HG03432 (cell line): ENCODE data around the gene ZNF300.
"Not testable (repeated sequence)": the region's sequence is repeated elsewhere in the genome, so short reads cannot be mapped to it uniquely, and the experiment has no call there.

Source experiments
- ATAC-seq: cut with Tn5 transposase; IDR thresholded peaks from one replicate; pipeline ENCODE4 v1.9.1; 2021; ENCODE audit warnings: mild to moderate bottlenecking, moderate library complexity; ENCODE audit not compliant: unreplicated experiment

Gene ZNF300

DNA sequence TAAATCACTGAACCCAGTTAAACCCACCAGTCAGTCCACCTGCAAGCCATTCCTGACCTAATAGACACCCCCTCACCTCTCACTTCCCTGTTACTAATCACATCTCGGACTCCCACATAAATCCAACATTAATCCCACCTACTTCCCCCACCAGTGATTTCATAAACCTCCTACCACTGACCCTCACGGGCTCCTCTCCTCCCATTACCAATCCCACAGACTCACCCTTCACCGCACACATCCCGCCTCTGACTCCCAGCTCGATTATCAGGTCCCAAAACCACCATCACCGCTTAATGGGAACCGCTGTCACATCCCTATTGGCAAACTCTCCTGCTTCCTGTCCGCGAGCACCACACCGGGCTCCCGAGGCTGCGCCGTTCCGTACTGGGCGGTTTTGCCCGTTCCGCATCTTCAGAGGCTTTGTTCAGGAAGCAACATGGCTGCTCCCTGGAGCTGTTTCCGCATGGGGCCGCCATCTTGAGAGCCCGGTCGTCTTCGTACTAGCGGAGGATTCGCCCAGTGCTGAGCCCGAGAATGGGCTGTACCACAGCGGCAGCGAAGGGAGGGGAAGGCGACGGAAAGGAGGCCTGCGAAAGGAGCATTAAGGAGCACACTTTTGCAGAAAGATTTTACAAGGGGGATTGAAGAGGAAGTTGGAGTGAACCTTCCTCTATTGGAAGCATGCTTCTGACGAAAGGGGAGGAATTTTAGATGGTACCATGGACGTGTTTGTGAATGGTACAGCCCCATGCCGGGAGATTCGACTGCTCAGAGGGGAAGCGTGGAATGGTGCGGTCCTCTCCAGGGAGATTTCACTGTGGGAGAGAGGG is at the start of gene ZNF300:
Gene ZNF300 (minus strand): TSS at position 502 of the 833 bp plus-strand sequence. CDS start 1,825 bp downstream, outside the sequence.
- ATAC-seq = no peak

DNA sequence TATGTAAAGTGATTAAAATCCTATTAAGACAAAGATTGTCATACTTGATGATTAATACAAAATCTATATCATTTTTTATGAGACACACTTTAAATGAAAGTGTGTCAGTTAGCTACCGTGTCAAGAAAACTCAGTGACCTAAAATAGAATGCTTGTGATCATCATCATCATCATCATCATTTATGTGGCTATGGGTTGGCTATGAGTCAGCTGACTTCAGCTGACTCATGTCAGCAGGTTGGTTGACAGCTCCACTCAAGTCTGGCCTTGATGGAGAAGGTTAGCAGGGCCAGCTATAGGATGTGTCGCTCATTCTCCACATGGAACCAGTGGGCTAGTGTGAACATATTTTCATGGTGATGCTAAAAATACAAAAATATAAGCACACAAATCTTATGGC is 43.8 kb upstream of the ZNF300 start:
- no peak for ATAC-seq

DNA sequence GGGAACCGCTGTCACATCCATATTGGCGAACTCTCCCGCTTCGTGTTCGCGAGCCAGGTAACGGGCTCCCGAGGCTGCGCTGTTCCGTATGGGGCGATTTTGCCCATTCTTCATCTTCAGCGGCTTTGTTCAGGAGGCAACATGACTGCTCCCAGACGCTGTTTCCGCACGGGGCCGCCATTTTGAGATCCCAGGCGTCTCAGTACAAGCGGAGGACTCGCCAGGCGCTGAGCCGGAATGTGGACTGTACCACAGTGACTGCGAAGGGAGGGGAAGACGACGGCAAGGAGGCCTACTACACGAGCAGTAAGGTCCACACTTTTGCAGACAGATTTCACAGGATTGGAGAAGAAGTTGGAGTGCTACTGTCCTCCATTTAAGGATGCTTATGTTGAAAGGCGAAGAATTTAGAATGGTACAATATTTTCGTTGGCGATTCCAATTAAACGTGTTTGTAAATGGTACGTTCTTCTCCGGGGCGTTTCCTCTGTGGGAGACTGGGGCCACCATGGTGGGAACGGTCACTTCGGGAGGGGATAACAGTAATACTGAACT is 41.6 kb upstream of the ZNF300 start:
- ATAC-seq = no peak

DNA sequence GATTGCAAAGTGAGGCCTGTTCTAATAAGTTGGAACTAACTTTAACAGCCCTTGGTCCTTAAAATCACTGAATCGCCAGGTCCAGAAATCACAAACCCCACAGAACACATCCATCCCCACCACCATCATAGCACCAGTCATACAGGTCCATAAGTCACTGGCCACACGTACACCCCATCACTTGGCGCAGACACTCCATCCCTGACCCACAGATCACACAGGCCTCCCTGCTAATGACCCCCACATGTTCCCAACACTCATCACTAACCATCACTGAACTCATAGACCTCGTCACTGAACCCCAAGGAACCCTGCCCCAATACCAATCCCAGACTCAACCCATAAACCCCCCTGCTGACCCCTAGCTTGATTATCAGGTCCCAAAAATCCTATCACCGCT is 41.2 kb upstream of the ZNF300 start:
- ATAC-seq = no peak

DNA sequence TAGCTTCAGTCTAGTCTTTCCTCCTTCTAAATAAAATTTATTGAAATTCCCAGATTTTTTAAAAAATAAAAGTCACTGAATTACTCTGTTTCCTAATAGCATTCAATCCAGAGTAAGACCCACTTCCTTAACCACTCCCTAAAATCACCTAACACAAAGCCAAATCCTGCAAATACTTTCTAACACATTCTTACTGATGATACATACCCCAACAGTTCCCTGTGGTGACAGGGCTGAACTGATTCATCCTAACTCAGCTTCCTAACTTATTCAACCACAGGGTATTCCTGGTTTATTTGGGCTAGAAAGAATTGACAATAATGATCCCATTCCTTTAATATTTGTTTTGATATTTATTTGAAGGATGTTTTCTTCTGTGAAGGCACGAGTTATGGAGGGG is 40.7 kb upstream of the ZNF300 start:
- no peak for ATAC-seq

DNA sequence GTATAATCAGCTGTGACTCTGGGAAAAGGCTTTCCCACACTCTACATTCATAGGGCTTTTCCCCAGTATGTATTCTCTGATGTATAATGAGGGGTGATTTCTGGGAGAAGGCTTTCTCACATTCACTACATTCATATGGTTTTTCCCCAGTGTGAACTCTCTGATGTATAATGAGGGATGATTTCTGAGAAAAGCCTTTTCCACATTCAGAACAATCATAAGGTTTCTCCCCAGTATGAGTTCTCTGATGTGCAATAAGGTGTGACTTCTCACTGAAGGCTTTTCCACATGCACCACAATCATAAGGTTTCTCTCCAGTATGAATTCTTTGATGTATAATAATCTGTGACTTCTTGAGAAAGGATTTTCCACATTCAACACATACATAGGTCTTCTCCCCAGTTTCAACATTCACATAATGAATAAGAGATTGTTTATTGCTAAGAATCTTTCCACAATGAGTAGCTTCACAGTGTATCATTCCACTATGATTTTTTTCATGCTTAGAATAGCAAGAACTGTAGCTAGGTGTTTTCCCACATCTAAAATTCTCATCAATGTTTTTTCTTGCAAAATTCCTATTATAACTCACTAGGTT is 26.7 kb upstream of the ZNF300 start:
- ATAC-seq = no peak

DNA sequence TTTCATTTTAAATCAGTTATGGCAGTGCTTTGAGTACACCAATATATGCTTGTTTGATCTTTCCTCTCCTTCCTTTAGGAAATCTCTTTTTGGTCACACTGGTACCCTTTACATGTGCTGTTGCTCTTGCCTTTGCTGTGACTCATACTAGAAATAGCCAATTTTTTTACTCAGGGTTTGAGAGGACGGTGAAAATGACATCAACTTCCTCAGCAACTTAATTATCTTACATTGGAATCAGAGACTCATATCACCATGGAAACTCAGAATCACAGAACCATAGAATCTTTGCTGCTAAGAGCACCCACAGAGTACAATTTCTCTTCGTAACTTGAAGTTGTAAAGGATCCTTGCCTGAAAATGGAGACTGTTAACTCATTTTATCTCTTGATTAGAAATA is 13.8 kb upstream of the ZNF300 start:
- no peak for ATAC-seq

DNA sequence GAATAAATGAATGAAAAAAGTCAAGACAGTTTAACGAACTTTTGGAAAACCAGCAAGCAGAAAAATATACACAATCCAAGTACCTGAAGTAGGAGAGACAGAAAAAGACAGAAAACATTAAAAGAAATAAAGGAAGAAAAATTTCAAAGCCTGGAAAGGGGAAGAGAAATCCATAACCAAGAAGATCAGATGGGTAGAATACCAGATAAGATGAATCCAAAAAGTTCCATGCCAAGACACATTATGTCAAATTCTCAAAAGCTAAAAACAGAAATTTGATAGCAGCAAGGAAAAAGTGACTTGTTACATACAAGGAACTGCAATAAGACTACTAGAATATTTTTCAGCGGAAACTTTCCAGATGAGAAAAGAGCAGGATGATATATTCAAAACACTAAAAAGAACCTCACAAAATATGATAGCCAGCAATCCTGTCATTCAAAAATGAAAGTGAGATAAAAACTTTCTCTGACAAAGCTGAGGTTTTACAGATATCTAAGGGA is 7.6 kb upstream of the ZNF300 start:
- no peak for ATAC-seq

DNA sequence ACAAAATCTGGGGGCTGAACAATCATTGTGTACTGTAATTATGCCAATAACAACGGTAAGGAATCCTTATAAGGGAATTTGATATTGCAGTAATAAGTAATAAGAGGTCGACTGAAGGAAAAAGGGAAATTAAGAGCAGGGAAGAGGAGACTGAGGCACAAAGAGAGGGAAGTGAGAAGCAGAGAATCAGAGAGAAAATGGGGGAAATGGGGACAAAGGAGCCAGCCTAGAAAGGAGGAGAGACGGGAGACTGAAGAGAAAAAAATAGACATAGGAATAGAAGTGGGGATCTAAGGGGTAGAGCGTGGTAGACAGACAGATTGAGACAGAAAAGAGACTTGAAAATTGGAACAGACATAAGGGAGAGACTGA is 518 bp upstream of the ZNF300 start:
- no peak for ATAC-seq

DNA sequence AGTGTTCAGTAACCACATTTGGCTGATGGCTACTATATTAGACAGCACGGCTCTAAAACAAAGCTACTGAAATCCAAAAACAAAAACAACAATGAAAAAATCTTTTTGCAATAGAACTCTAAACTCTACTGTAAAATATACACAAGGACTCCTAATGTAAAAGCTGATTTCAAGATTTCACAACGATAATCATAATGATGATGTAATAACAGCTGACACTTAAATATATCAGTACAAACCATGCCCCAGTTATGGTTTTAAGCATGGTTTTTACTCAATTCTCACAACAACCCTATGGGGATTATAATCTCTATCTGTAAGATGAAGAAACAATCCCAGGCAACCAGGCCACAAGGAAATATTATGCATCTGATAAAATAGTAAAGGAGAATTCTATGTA is 3.3 kb downstream of the ZNF300 start:
- ATAC-seq = no peak

DNA sequence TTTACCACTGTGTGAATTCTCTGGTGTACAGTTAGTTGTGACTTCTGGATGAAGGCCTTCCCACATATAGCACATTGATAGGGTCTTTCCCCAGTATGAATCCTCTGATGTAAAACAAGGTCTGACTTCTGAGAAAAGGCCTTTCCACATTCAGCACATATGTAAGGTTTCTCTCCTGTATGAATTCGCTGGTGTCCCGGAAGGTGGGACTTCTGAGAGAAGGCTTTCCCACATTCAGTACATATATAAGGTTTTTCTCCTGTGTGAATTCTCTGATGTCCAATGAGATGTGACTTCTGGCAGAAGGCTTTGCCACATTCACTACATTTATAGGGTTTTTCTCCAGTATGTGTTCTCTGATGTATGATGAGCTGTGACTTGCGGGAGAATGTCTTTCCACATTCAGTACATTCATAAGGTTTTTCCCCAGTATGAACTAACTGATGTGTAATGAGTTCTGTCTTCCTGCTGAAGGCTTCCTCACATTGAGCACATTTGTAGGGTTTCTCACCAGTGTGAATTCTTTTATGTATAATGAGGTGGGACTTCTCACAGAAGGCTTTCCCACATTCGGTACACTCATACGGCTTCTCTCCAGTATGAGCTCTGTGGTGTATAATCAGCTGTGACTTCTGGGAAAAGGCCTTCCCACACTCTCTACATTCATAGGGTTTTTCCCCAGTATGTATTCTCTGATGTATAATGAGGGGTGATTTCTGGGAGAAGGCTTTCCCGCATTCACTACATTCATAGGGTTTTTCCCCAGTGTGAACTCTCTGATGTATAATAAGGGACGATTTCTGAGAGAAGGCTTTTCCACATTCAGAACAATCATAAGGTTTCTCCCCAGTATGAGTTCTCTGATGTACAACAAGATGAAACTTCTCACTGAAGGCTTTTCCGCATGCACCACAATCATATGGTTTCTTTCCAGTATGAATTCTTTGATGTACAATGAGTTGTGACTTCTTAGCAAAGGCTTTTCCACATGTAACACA is 9.1 kb downstream of the ZNF300 start:
- ATAC-seq = no peak

DNA sequence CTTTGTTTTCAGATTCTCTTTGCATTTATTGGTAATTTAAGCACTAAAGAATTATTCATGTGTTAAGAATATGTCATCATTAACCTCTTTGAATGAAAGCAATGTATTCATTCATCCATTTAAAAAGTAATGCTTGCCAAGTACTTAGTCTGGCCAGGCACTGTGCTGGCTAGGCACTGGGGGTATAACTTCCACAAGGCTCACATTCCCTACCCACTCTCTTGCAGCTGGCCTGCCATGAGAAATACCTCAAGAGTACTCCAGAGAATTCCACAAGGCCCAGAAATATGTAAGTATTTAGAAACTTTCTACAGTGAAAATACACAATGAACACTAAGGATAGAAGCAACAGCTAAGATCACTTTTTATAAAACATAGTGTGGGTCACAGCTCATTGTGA is 25.4 kb downstream of the ZNF300 start:
- ATAC-seq = no peak

DNA sequence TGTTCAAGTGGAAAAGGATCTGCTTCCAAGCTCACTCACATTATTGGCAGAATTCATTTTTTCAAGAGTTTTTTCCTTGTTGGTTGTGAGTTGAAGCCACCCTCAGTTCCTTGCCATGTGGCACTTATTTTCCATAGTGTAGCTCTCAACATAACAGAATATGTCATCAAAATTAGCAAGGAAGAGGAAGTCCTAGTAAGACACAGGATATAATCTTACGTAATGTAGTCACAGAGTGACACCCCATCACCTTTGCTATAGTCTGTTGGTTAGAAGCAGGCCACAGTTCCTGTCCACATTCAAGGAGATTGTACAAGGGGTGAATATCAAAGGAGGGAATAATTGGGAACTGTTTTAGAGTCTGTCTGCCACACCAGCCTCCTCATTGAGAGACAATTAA is 42.7 kb downstream of the ZNF300 start:
- ATAC-seq = no peak

DNA sequence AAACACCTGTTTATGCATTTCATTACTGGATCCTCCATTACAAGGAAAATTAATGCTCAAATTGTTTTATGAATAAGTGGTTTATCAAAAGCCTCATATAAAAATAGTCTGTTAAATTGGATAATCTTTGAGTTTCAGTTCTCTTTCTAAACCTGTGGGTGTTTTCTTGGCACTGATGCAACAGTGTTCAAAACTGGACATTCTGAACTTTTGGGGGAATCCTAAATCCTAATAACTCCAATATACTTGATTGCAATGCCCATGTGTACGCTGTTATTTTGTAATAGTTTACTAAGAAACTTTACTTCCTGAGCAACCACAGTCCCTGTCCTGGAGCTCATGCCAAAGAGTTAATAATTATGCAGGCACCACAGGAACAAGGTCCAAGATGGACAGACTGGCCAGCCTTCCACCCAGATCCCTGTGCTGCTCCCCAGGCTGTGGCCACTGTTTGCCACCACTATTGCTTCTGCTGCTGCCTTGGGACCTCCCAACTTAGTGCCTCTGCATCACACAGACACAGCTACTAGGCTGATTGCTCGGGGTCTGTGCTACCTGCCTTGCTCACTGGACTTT is 44.4 kb downstream of the ZNF300 start:
- ATAC-seq = no peak

DNA sequence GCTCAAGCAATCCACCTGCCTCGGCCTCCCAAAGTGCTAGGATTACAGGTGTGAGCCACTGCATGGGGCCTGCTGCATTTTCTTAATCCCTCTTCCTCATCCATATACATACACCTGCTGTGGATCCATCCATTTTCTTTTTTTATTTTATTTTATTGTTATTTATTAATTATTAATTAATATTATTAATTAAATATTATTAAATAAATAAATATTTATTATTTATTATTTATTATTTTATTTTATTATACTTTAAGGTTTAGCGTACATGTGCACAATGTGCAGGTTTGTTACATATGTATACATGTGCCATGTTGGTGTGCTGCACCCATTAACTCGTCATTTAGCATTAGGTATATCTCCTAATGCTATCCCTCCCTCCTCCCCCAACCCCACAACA is 48.1 kb downstream of the ZNF300 start:
- ATAC-seq = not testable (repeated sequence)

DNA sequence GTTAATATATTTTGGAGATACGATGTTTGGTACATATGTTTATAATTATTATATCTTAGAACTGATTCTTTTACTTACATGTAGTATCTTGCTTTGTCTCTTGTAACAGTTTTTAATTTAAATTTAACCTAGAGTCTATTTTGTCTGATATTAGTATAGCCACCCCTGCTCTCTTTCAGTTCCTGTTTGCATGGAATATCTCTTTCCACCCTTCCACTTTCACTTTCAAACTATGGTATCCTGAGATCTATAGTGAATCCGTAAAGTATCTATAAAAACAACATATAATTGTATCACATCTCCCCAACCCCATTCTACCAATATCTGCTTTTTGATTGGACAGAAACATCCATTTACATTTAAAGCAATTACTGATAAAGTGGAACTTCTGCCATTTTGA is 51.2 kb downstream of the ZNF300 start:
- no peak for ATAC-seq

DNA sequence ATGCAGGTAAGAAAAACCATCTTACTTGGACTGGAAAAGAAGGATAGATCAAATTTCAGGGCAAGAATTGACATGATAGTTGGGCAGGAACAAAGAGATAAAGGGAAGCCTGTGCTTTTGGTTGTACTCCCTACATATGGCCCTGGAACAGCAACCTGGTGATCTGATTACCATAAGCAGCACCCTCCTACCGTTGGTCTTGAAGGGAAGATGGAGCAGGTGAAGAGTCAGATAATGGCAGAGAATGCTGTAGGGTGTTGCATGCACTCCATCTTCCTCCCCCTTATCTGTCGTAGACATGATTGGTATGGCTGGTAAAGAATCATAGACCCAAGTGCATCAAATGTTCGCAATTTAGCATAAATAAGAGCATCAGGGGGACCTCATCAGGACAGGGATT is 53.7 kb downstream of the ZNF300 start:
- ATAC-seq = no peak

DNA sequence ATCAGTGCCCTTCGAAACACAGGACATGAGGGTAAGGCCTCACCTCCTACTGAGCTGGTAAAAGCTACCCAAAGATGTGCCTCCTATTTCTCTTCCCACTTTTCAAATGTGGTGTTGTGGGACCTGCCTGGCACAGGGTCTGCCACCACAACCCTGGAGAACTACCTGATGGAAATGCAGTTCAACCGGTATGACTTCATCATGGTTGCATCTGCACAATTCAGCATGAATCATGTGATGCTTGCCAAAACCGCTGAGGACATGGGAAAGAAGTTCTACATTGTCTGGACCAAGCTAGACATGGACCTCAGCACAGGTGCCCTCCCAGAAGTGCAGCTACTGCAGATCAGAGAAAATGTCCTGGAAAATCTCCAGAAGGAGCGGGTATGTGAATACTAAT is 56.5 kb downstream of the ZNF300 start:
- no peak for ATAC-seq

DNA sequence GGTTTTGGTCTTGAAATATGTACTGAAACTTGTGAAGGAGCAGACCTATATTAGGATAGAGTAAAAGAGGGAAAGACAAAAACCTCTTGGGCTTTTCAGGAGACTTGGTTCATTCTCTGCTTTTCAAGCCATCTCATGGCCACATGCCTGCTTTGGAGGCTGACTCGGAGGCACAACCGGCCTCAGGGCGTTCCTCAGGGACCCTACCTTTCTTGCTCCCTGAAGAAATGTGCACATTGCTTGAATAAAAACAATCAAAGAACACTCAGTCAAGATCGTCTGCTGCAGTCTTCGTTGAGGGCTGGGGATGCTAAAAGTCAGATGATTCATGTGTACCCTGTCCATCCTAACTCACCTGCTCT is 57.5 kb downstream of the ZNF300 start:
- ATAC-seq = no peak

DNA sequence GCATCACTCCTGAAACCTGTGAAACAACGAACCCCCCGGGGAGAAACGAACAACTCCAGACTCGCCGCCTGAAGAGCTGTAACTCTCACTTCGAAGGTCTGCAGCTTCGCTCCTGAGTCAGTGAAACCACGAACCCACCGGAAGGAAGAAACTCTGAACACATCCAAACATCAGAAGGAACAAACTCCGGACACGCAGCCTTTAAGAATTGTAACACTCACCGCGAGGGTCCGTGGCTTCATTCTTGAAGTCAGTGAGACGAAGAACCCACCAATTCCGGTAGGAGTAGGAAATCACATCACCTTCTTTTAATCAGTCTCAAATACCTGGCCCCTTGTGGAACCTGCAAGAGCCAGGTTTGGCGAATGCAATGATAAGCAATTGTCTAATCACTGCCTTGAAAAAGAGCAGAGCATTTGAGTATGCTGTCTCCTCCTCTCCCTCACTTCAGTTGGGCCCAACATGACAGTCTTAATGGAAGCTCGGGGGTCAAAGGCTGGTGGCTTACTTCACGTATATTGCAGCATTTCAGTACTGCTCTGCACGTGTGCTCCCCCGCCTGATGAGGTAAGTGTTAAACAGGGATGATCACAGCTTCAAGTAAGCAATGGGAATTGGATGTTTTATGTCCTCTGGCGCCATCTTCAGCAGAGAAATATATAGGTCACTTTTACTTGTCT is 58.0 kb downstream of the ZNF300 start:
- peak; percentile 94 for ATAC-seq
